GM19438 (cell line): ENCODE results near the gene AMBP.
"Not testable (repeated sequence)": the region's sequence is repeated elsewhere in the genome, so short reads cannot be mapped to it uniquely, and the experiment has no call there.

Experiments used
- ATAC-seq: cut with Tn5 transposase; IDR thresholded peaks from one replicate; pipeline ENCODE4 v1.9.1; 2021; ENCODE audit warnings: low read depth; ENCODE audit not compliant: unreplicated experiment

The AMBP gene

GRCh38 chr9:114055061-114055460 is 23.0 kb downstream of the AMBP start:
- no peak for ATAC-seq

- ATAC-seq = no peak
These were observed 23.9 kb downstream of the AMBP start for GRCh38 chr9:114054191-114054690.

GRCh38 chr9:114053246-114054005 is 24.7 kb downstream of the AMBP start:
- no peak for ATAC-seq

GRCh38 chr9:114051706-114052105 is 26.4 kb downstream of the AMBP start:
- no peak for ATAC-seq

- ATAC-seq = no peak
These were observed 26.8 kb downstream of the AMBP start for GRCh38 chr9:114051281-114051680.

GRCh38 chr9:114050646-114051045 is 27.5 kb downstream of the AMBP start:
- ATAC-seq = no peak

GRCh38 chr9:114050226-114050568 is 27.9 kb downstream of the AMBP start:
- ATAC-seq = no peak

- no peak for ATAC-seq
These were observed 28.5 kb downstream of the AMBP start for GRCh38 chr9:114049441-114050225.

GRCh38 chr9:114048533-114049415 is 29.3 kb downstream of the AMBP start:
- no peak for ATAC-seq

GRCh38 chr9:114047717-114048116 is 30.4 kb downstream of the AMBP start:
- ATAC-seq = no peak

- ATAC-seq = no peak
These were observed 31.2 kb downstream of the AMBP start for GRCh38 chr9:114046875-114047274.

- ATAC-seq = no peak
These were observed 31.8 kb downstream of the AMBP start for GRCh38 chr9:114046237-114046755.

GRCh38 chr9:114043660-114044059 is 34.4 kb downstream of the AMBP start:
- ATAC-seq = not testable (repeated sequence)

GRCh38 chr9:114039484-114039883 is 38.6 kb downstream of the AMBP start:
- no peak for ATAC-seq

GRCh38 chr9:114038724-114039313 is 39.3 kb downstream of the AMBP start:
- no peak for ATAC-seq

- no peak for ATAC-seq
These were observed 40.0 kb downstream of the AMBP start for GRCh38 chr9:114037961-114038723.

GRCh38 chr9:114037249-114037648 is 40.9 kb downstream of the AMBP start:
- ATAC-seq = no peak

- no peak for ATAC-seq
These were observed 42.0 kb downstream of the AMBP start for GRCh38 chr9:114035845-114036801.
